Stomach (tissue), 9 donors: ENCODE results near the gene TMCO5A. TPM values are rescaled to one million over a fixed set of nuclear protein-coding genes. Genes with fewer than 3 reads are reported as not detected.

ENCODE experiments used
- DNase-seq, 2 donors: peaks; one replicate each; pipeline versions ENCODE4 v3.0.0 to v3.0.0-alpha.2; 2013 to 2019
- H3K27ac ChIP-seq, 5 donors: fragments of 200-600 bp in 4 of 5; sonication (generic) in 4 of 5; one replicate each; pipeline ENCODE4 v1.5.1; 2013 to 2019; ENCODE audit warnings: mild to moderate bottlenecking in 1 of 5, moderate library complexity in 1 of 5
- H3K27me3 ChIP-seq, 3 donors: fragments of 200-600 bp; sonication (generic); one replicate each; pipeline ENCODE4 v1.5.1; 2017 to 2019; ENCODE audit warnings: mixed run types in 1 of 3
- H3K36me3 ChIP-seq, 4 donors: fragments of 200-600 bp; sonication (generic); 1 replicate in 3 of 4; 2 replicates in 1 of 4; pipeline ENCODE4 v1.5.1; 2016 to 2019
- H3K4me1 ChIP-seq, 4 donors: fragments of 200-600 bp; sonication (generic); one replicate each; pipeline ENCODE4 v1.5.1; 2016 to 2019
- H3K4me3 ChIP-seq, 4 donors: fragments of 200-600 bp; sonication (generic) in 3 of 4; one replicate each; pipeline ENCODE4 v1.5.1; 2016 to 2019; ENCODE audit warnings: mild to moderate bottlenecking in 1 of 4
- H3K9me3 ChIP-seq, 4 donors: fragments of 200-600 bp; sonication (generic); one replicate each; pipeline ENCODE4 v1.5.1; 2016 to 2019
- EP300 ChIP-seq: sonication (generic); formaldehyde crosslinking; IDR thresholded peaks from one replicate; pipeline ENCODE4 v1.6.1; 2017; ENCODE audit warnings: antibody characterized with exemption
- POLR2A ChIP-seq, 4 donors: fragments of 450-650 bp; IDR thresholded peaks; one replicate each; pipeline ENCODE4 v1.6.1; 2016; ENCODE audit warnings: antibody characterized with exemption in 4 of 4, control low read depth in 2 of 4, mild to moderate bottlenecking in 1 of 4, moderate library complexity in 1 of 4
- POLR2AphosphoS5 ChIP-seq, 3 donors: sonication (generic); formaldehyde crosslinking; IDR thresholded peaks; one replicate each; pipeline ENCODE4 v1.6.1; 2016; ENCODE audit warnings: antibody characterized with exemption in 3 of 3
- WGBS, 5 donors: extraction: QIAGEN DNeasy Blood & Tissue Kit in 3 of 5; methylation state at CpG; one replicate each; pipeline versions ENCODE4 v1.1.5 to v1.1.7; 2013 to 2018; 5-methylcytosine and 5-hydroxymethylcytosine counted together
- intact Hi-C: fragments of 100-400 bp; cut with DNase I; formaldehyde crosslinking; loops from one replicate; pipeline ENCODE4 v1.15.1; 2023; ENCODE audit warnings: low total_unique reads
- polyA plus RNA-seq, 3 donors: library from polyadenylated mRNA; stranded (reverse); fragments of 200-250 nt; gene quantifications; one replicate each; pipeline ENCODE4 v1.2.3, GENCODE V29; 2013
- total RNA-seq, 5 donors: library from RNA; depleted of rRNA; stranded (reverse); fragments of >200 nt; gene quantifications; one replicate each; pipeline versions ENCODE4 v1.1.0 to v1.2.3, GENCODE V29; 2014 to 2016
- TF ChIP-seq, protein P1 (sequence below), 7 experiments: fragments of 450-650 bp in 4 of 7; fragments of 200-600 bp in 3 of 7; sonication (generic) in 3 of 7; IDR thresholded peaks; one replicate each; pipeline ENCODE4 v1.5.1; 2016 to 2019; ENCODE audit warnings: antibody characterized with exemption in 7 of 7, control low read depth in 2 of 7, mild to moderate bottlenecking in 1 of 7
- donor health status: healthy with polysubstance abuse.
- donor health status: Bipolar disorder and iron deficiency.
- donor health status: healthy.

The TMCO5A gene
- total and polyA plus RNA-seq, 8 donors = 0.55 to 1.4 (median 1.4) TPM; not detected in 5

DNA sequence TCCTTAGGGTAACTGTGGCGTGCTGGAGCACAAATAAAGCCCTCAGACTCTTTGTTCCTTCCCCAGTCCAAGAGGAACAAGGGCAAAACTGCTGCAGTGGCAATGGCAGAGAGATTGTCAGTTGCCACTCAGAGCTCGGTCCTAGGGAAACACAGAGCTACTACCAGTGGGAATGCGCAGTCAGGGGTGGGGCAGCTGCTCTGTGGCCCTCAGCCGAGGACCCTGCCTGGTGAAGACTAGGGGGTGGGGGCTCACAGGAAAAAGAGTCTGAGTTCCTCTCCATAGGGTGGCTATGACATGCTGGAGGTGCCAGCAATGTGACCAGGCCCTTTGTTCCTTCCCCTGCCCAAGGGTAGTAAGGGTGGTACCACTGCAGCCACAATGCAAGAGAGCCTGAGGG lies 43.8 kb downstream of the TMCO5A start:
- TF ChIP-seq POLR2AphosphoS5 (IDR thresholded peaks at IDR 0.05) (no peak), EP300 (no peak), POLR2A (IDR thresholded peaks at IDR 0.05) (no peak)
- TF ChIP-seq, protein P1, sequence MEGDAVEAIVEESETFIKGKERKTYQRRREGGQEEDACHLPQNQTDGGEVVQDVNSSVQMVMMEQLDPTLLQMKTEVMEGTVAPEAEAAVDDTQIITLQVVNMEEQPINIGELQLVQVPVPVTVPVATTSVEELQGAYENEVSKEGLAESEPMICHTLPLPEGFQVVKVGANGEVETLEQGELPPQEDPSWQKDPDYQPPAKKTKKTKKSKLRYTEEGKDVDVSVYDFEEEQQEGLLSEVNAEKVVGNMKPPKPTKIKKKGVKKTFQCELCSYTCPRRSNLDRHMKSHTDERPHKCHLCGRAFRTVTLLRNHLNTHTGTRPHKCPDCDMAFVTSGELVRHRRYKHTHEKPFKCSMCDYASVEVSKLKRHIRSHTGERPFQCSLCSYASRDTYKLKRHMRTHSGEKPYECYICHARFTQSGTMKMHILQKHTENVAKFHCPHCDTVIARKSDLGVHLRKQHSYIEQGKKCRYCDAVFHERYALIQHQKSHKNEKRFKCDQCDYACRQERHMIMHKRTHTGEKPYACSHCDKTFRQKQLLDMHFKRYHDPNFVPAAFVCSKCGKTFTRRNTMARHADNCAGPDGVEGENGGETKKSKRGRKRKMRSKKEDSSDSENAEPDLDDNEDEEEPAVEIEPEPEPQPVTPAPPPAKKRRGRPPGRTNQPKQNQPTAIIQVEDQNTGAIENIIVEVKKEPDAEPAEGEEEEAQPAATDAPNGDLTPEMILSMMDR (IDR thresholded peaks at IDR 0.05) = no peak
- Histone ChIP-seq H3K27me3 (no peaks in the 10 kb centered on the region), H3K4me1 (no peaks in the 10 kb centered on the region), H3K36me3 (no peaks in the 10 kb centered on the region), H3K9me3 (no peaks in the 10 kb centered on the region), H3K27ac (no peak overlapping the region), H3K4me3 (no peak overlapping the region)
- intact Hi-C loops = no loop called here
- no peak for DNase-seq
- WGBS, 5 donors = 85 to 93% (median 89%) methylated on average over 4 of the region's 4 CpGs

DNA sequence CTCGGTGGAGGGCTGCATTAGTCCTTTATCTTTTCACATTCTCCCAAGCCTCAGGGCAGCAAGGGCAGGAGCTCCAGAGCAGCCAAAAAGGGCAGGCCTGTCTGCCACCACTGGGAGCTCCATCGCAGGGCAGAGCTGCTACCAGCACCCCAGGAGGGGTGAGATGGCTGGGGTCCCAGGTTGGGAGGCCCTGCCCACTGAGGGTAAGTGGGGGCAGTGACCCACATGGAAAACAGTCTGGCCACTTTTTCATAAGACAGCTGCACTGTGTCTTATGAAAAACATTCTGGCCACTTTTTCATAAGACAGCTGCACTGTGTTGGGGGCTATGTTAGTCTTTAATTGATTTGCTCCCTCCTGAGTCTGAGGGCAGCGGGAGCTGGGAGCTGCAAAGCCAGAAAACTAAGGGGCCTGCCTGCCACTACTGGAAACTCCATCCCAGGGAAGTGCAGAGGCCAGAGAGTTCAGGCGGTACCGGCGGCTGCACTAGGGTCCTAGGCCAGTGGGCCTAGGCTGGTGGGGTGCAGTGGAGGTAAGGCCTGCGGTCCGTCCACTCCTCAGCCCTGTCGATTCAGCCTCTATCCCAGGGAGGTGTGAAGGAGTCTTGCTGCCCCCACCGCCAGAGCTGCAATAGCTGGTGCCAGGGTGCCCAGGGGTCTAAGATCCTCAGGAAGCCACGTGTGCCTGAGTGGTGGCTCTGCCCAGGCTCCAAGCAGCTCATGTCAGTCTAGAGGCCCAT lies 45.4 kb downstream of the TMCO5A start:
- Histone ChIP-seq H3K4me1 (no peaks in the 10 kb centered on the region), H3K9me3 (no peaks in the 10 kb centered on the region), H3K27ac (no peak overlapping the region), H3K4me3 (no peak overlapping the region), H3K27me3 (no peaks in the 10 kb centered on the region), H3K36me3 (no peaks in the 10 kb centered on the region)
- intact Hi-C loops = no loop called here
- peak in 1 of 2 donors; percentile 28 for DNase-seq
- no peak for TF ChIP-seq EP300
- no peak for TF ChIP-seq POLR2AphosphoS5 (IDR thresholded peaks at IDR 0.05)
- TF ChIP-seq, protein P1 (IDR thresholded peaks at IDR 0.05) = no peak
- no peak for TF ChIP-seq POLR2A (IDR thresholded peaks at IDR 0.05)
- 69 to 82% (median 80%) methylated on average over 7 to 11 of the region's 11 CpGs for WGBS, 5 donors

DNA sequence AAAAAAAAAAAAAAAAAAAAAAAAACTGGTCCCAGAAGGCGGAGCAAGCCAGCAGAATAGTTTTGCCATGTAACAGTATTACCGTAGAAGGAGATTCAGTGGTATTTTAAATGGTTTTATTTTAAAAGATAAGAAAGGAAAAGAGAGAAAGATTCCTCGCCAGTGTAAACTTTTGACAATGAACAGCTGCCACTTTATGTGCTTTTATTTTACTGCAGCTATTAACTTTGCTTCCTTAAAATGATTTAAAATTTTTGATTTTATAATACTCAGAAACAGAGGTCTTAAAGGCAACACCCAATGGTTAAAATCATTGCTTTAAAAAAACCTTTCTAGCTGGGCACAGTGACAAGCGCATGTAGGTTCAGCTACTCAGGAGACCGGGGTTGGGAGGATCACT lies 46.8 kb downstream of the TMCO5A start:
- TF ChIP-seq POLR2AphosphoS5 (IDR thresholded peaks at IDR 0.05) (no peak), POLR2A (IDR thresholded peaks at IDR 0.05) (no peak), EP300 (no peak)
- TF ChIP-seq, protein P1 (IDR thresholded peaks at IDR 0.05) = no peak
- Histone ChIP-seq H3K4me3 (no peak overlapping the region), H3K27me3 (no peaks in the 10 kb centered on the region), H3K4me1 (no peaks in the 10 kb centered on the region), H3K27ac (no peak overlapping the region), H3K36me3 (no peaks in the 10 kb centered on the region), H3K9me3 (no peaks in the 10 kb centered on the region)
- DNase-seq = no peak
- 66 to 74% (median 72%) methylated on average over 5 of the region's 5 CpGs for WGBS, 5 donors
- intact Hi-C loops = no loop called here

DNA sequence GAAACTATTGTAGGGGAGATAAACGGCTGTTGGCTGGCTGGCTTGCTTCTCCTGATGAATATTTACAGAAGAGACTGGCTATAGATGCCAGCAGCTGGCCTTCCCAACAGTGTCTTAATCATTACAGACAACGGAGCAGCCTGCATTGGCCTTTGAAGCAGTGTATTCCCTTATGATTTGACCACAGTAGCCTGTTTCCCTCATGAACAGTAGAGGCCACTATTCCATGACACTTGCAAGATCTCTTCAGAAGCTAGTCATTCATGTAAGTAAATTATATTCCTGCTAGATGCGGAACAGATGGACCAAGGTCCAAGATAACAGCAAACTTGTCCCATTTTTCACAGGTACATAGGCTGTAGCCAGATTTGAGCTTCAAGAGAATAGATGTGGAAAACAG lies 47.3 kb downstream of the TMCO5A start:
- TF ChIP-seq, protein P1 (IDR thresholded peaks at IDR 0.05) = peak in 1 of 7 experiments; percentile 8
- TF ChIP-seq EP300 = no peak
- Histone ChIP-seq H3K27ac (no peak overlapping the region), H3K9me3 (no peaks in the 10 kb centered on the region), H3K4me3 (no peak overlapping the region), H3K27me3 (no peaks in the 10 kb centered on the region), H3K36me3 (no peaks in the 10 kb centered on the region), H3K4me1 (no peaks in the 10 kb centered on the region)
- peak in 1 of 2 donors; percentile 62 for DNase-seq
- intact Hi-C loops = no loop called here
- WGBS, 5 donors = 16 to 32% (median 25%) methylated on average over 3 of the region's 3 CpGs
